ENCODE data around the gene SGTA.

- TF ChIP-seq GABPA (IDR thresholded peaks at IDR 0.05; ENCODE audit: low read depth) = no peak
- TF ChIP-seq, protein P1, sequence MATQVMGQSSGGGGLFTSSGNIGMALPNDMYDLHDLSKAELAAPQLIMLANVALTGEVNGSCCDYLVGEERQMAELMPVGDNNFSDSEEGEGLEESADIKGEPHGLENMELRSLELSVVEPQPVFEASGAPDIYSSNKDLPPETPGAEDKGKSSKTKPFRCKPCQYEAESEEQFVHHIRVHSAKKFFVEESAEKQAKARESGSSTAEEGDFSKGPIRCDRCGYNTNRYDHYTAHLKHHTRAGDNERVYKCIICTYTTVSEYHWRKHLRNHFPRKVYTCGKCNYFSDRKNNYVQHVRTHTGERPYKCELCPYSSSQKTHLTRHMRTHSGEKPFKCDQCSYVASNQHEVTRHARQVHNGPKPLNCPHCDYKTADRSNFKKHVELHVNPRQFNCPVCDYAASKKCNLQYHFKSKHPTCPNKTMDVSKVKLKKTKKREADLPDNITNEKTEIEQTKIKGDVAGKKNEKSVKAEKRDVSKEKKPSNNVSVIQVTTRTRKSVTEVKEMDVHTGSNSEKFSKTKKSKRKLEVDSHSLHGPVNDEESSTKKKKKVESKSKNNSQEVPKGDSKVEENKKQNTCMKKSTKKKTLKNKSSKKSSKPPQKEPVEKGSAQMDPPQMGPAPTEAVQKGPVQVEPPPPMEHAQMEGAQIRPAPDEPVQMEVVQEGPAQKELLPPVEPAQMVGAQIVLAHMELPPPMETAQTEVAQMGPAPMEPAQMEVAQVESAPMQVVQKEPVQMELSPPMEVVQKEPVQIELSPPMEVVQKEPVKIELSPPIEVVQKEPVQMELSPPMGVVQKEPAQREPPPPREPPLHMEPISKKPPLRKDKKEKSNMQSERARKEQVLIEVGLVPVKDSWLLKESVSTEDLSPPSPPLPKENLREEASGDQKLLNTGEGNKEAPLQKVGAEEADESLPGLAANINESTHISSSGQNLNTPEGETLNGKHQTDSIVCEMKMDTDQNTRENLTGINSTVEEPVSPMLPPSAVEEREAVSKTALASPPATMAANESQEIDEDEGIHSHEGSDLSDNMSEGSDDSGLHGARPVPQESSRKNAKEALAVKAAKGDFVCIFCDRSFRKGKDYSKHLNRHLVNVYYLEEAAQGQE (IDR thresholded peaks at IDR 0.05; ENCODE audit: insufficient replicate concordance, low read depth) = no peak
Observed at GRCh38 chr19:2797280-2797679, 14.2 kb upstream of the SGTA start.
